Karpas-422 (cell line): ENCODE results near the gene HIBCH. TPM values are rescaled to one million over a fixed set of nuclear protein-coding genes. Genes with fewer than 3 reads are reported as not detected.

Experiments
- DNase-seq: peaks from one replicate; pipeline ENCODE4 v3.0.0-alpha.2; 2015
- H2AFZ ChIP-seq: fragments of 200-600 bp; sonication (generic); 2 replicates; pipeline ENCODE4 v1.6.1; 2014; ENCODE audit warnings: antibody characterized with exemption, low read length, mixed read lengths
- H3K27ac ChIP-seq: fragments of 200-600 bp; sonication (generic); 2 replicates; pipeline ENCODE4 v1.5.1; 2014; ENCODE audit warnings: mild to moderate bottlenecking, low read length, moderate library complexity
- H3K27me3 ChIP-seq: fragments of 200-600 bp; sonication (generic); 2 replicates; pipeline ENCODE4 v1.6.1; 2014; ENCODE audit warnings: low read length, mixed read lengths
- H3K36me3 ChIP-seq: fragments of 200-600 bp; sonication (generic); 2 replicates; pipeline ENCODE4 v1.6.1; 2014; ENCODE audit warnings: low read length, mixed read lengths; ENCODE audit not compliant: insufficient read depth
- H3K4me1 ChIP-seq: fragments of 200-600 bp; sonication (generic); 2 replicates; pipeline ENCODE4 v1.6.1; 2014; ENCODE audit warnings: mild to moderate bottlenecking, low read length, mixed read lengths
- H3K4me2 ChIP-seq: fragments of 200-600 bp; sonication (generic); 2 replicates; pipeline ENCODE4 v1.6.1; 2014; ENCODE audit warnings: low read length, low read depth, mild to moderate bottlenecking; ENCODE audit not compliant: poor library complexity, severe bottlenecking
- H3K4me3 ChIP-seq: fragments of 200-600 bp; sonication (generic); 2 replicates; pipeline ENCODE4 v1.5.1; 2014; ENCODE audit warnings: mild to moderate bottlenecking, antibody characterized with exemption, low read length, mixed read lengths
- H3K79me2 ChIP-seq: fragments of 200-600 bp; sonication (generic); 2 replicates; pipeline ENCODE4 v1.6.1; 2014; ENCODE audit warnings: mild to moderate bottlenecking, low read length, mixed read lengths
- H3K9ac ChIP-seq: fragments of 200-600 bp; sonication (generic); 2 replicates; pipeline ENCODE4 v1.6.0; 2014; ENCODE audit warnings: low read length
- H3K9me2 ChIP-seq: fragments of 200-600 bp; sonication (generic), shearing (Covaris generic); replicated peaks from 2 replicates; pipeline ENCODE4 v1.6.0; 2014; ENCODE audit warnings: mild to moderate bottlenecking, low read length, moderate library complexity; ENCODE audit not compliant: insufficient read depth
- H3K9me3 ChIP-seq: fragments of 300-700, 200-600 bp; sonication (generic); 2 replicates; pipeline ENCODE4 v1.6.1; 2014; ENCODE audit warnings: low read length, mixed read lengths
- H4K20me1 ChIP-seq: fragments of 200-600 bp; sonication (generic); 2 replicates; pipeline ENCODE4 v1.6.1; 2014; ENCODE audit warnings: mild to moderate bottlenecking, antibody characterized with exemption, low read length, low read depth; ENCODE audit not compliant: insufficient read depth
- total RNA-seq: library from RNA; depleted of rRNA; stranded (reverse); fragments of >200 nt; shearing (Covaris generic); gene quantifications from 2 replicates; pipeline ENCODE4 v1.2.3, GENCODE V29; 2014; ENCODE audit warnings: low replicate concordance

HIBCH gene
- total RNA-seq, 1 experiment from 2014 or later = 33.5 TPM

DNA sequence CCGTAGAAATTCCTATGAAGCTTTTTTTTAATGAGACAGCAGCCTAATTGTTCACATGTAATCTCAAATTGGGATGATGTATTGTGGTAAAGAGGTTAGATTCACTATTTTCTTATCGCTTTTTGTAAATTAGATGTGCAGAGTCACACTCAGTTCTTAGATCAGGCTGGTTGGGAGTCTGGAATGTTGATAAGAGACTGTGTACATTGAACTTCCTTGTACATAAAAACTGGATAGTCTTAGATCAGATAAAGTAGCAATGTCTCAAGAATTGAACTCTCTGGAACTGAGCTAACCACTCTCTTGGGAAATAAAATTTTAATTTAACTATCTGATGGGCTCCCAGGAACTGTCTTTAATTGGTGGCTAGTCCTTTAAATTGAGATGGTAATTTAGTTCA lies 149.0 kb downstream of the HIBCH start:
- no peaks in the 10 kb centered on the region for H3K79me2 ChIP-seq
- H3K9me2 ChIP-seq = no peaks in the 10 kb centered on the region
- H3K9me3 ChIP-seq = no peaks in the 10 kb centered on the region
- no peaks in the 10 kb centered on the region for H3K36me3 ChIP-seq
- no peak overlapping the region for H3K9ac ChIP-seq
- no peak for DNase-seq
- H4K20me1 ChIP-seq = no peaks in the 10 kb centered on the region
- no peak overlapping the region for H3K27ac ChIP-seq
- H3K27me3 ChIP-seq = no peaks in the 10 kb centered on the region
- no peak overlapping the region for H3K4me3 ChIP-seq
- no peaks in the 10 kb centered on the region; the same call in 1 of the 2 replicates for H3K4me1 ChIP-seq
- no peak overlapping the region for H2AFZ ChIP-seq
- no peak overlapping the region for H3K4me2 ChIP-seq

DNA sequence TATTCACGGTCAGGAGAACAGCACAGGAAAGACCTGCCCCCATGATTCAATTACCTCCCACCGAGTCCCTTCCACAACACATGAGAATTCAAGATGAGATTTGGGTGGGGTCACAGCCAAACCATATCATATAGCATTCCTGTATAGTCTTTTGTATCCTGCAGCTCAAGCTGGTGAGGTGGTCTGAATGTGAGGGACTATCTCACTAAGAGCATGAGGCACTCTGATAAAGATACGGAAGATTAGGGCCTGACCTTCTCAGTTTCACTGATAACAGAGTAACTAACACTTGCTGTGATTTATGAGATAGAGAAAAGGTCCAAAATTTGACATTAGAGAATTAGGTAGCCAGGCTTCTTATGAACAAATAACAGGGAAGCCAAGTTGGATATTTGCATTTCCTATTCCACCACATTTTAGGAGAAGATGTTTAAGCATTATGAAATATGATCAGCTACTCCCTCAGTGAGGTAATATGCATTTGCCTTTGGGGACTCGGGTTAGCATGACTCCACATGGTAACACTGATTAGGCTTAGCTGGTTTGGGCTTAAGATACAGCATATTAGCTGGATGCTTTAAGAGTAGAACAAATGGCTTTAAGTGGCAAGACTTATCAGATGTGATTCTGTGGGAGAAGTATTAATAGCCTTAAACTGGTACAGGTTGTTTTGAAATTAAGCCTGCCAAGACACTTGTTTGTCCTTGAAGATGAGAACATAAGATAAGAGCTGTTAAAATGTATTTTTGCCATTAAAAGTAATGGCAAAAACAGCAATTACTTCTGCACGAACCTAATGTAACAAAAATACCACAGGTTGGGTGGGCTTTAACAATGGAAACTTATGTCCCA lies 150.2 kb downstream of the HIBCH start:
- Histone ChIP-seq H3K9me2 (no peaks in the 10 kb centered on the region), H3K4me1 (no peaks in the 10 kb centered on the region; the same call in 1 of the 2 replicates), H3K79me2 (no peaks in the 10 kb centered on the region), H2AFZ (no peak overlapping the region), H3K36me3 (no peaks in the 10 kb centered on the region), H4K20me1 (no peaks in the 10 kb centered on the region), H3K27me3 (no peaks in the 10 kb centered on the region), H3K9me3 (no peaks in the 10 kb centered on the region), H3K27ac (no peak overlapping the region), H3K9ac (no peak overlapping the region), H3K4me3 (no peak overlapping the region), H3K4me2 (no peak overlapping the region)
- DNase-seq = no peak

DNA sequence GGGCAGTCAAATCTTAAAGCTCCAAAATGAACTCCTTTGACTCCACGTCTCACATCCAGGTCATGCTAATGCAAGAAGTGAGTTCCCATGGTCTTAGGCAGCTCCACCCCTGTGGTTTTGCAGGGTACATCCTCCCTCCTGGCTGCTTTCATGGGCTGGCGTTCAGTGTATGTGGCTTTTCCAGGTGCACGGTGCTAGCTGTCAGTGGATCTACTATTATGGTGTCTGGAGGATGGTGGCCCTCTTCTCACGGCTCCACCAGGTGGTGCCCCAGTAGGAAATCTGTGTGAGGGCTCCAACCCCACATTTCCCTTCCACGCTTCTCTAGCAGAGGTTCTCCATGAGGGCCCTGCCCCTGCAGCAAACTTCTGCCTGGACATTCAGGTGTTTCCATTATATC lies 151.9 kb downstream of the HIBCH start:
- H3K4me2 ChIP-seq = no peak overlapping the region
- no peaks in the 10 kb centered on the region for H3K79me2 ChIP-seq
- no peaks in the 10 kb centered on the region for H3K9me2 ChIP-seq
- H3K36me3 ChIP-seq = no peaks in the 10 kb centered on the region
- H3K4me1 ChIP-seq = no peaks in the 10 kb centered on the region; the same call in 1 of the 2 replicates
- DNase-seq = no peak
- H3K9me3 ChIP-seq = no peaks in the 10 kb centered on the region
- no peak overlapping the region for H3K4me3 ChIP-seq
- H3K9ac ChIP-seq = no peak overlapping the region
- no peak overlapping the region for H3K27ac ChIP-seq
- H2AFZ ChIP-seq = no peak overlapping the region
- H4K20me1 ChIP-seq = no peaks in the 10 kb centered on the region
- H3K27me3 ChIP-seq = no peaks in the 10 kb centered on the region

DNA sequence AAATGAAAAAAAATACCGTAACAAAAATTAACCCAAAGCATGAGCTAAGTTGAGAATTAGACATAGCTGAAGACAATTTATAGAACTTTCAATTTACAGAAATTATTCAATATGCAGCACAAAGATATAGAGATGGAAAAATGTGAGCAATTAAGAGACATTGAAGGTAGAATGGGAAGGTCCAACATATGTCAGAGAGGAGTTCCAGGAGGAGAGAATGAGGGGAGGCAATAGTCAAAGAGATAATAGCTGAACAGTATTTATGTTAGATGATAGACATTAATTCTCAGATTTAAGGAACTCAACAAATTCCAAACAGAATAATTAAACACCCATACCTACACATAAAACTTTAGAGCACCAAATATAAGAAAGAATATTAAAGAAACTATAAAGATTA lies 154.1 kb downstream of the HIBCH start:
- H3K27me3 ChIP-seq = no peaks in the 10 kb centered on the region
- H3K36me3 ChIP-seq = no peaks in the 10 kb centered on the region
- no peak overlapping the region for H3K9ac ChIP-seq
- H2AFZ ChIP-seq = no peak overlapping the region
- H3K79me2 ChIP-seq = no peaks in the 10 kb centered on the region
- no peak overlapping the region for H3K4me3 ChIP-seq
- H4K20me1 ChIP-seq = no peaks in the 10 kb centered on the region
- no peak overlapping the region for H3K27ac ChIP-seq
- no peaks in the 10 kb centered on the region for H3K9me3 ChIP-seq
- H3K4me2 ChIP-seq = no peak overlapping the region
- no peaks in the 10 kb centered on the region; the same call in 1 of the 2 replicates for H3K4me1 ChIP-seq
- DNase-seq = no peak
- H3K9me2 ChIP-seq = no peaks in the 10 kb centered on the region

DNA sequence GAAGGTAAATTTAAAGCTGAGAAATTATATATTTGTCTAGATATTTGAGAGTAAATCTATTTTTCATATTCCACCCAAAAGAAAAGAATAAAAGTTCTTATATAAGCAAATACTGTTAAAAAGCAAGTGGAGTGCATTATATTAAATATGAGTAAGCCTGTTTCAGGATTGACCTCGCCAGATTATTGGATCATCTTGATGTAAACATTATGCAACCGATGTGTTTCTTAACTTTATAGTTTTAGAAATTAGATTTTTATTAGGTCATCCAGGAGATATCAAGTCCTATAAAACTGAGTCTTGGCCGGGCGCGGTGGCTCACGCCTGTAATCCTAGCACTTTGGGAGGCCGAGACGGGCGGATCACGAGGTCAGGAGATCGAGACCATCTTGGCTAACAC lies 156.8 kb downstream of the HIBCH start:
- H3K9me3 ChIP-seq = no peaks in the 10 kb centered on the region
- H3K79me2 ChIP-seq = no peaks in the 10 kb centered on the region
- H3K4me2 ChIP-seq = no peak overlapping the region
- H3K4me1 ChIP-seq = peaks cover 11% of the 10 kb centered on the region
- H3K27me3 ChIP-seq = no peaks in the 10 kb centered on the region
- H3K36me3 ChIP-seq = no peaks in the 10 kb centered on the region
- DNase-seq = no peak
- no peak overlapping the region for H2AFZ ChIP-seq
- H3K9ac ChIP-seq = no peak overlapping the region
- H3K9me2 ChIP-seq = no peaks in the 10 kb centered on the region
- H3K4me3 ChIP-seq = no peak overlapping the region
- no peak overlapping the region for H3K27ac ChIP-seq
- H4K20me1 ChIP-seq = no peaks in the 10 kb centered on the region

DNA sequence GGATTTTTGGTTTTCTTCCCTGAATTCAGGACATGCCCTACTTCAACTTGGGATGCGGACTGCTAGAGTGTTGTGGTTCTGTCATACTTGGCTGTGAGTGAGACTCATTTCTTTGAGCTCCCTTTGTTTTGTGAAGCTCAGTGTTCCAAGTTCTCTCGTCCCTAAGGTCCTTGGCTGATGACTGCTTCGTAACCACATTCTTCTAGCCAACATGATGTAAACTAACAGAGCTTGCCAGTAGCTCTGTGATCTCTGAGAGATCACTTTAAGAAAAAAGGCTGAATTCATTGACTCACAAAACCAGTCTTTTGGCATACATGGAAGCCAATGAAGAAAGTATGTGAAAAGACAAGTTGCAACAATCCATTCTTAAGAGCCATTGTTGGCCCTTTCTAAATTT lies 160.2 kb downstream of the HIBCH start:
- H2AFZ ChIP-seq = peak overlapping the region; percentile 33; the same call in 1 of the 2 replicates
- H3K4me3 ChIP-seq = no peak overlapping the region
- H3K4me1 ChIP-seq = peaks cover 22% of the 10 kb centered on the region
- no peaks in the 10 kb centered on the region for H3K9me3 ChIP-seq
- H3K36me3 ChIP-seq = no peaks in the 10 kb centered on the region
- H3K9me2 ChIP-seq = no peaks in the 10 kb centered on the region; the same call in 1 of the 2 replicates
- DNase-seq = no peak
- no peak overlapping the region for H3K9ac ChIP-seq
- H3K79me2 ChIP-seq = no peaks in the 10 kb centered on the region
- no peaks in the 10 kb centered on the region for H3K27me3 ChIP-seq
- no peaks in the 10 kb centered on the region for H4K20me1 ChIP-seq
- peak overlapping the region; percentile 69; the same call in 1 of the 2 replicates for H3K27ac ChIP-seq
- H3K4me2 ChIP-seq = no peak overlapping the region

DNA sequence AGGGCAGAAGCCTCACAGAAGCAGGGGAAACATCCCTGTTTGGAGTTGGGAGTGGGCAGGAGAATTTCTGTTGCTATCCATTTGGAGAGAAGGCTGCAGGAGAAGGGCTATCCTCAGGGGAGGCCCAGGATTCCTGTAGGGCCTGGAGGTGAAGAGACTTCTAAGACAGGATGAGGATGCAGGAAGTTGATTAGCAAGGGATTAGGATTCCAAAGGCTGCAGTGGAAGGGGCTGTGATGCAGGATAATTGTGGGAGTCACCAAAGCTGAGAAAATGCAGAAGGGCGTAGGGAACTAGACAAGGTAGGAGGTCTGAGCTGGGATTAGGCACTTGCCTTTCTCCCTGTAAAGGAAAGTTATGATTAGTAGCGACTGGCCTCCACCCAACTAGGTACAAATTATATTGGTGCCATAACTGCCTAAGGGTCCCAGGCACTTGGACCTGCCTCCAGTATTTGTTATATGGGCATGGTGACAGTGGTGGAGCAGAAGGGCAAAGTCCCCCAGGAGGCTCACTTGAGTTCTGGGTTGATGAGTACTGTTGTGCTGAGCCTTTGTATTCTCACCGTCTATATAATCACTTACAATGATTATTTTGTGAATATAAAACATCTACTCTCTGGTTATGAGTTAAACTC lies 160.7 kb downstream of the HIBCH start:
- H3K9me2 ChIP-seq = no peaks in the 10 kb centered on the region; the same call in 1 of the 2 replicates
- H3K4me2 ChIP-seq = peak overlapping the region; percentile 48
- H3K9ac ChIP-seq = peak overlapping the region; percentile 47
- DNase-seq = no peak
- no peaks in the 10 kb centered on the region for H3K36me3 ChIP-seq
- no peaks in the 10 kb centered on the region for H3K9me3 ChIP-seq
- no peaks in the 10 kb centered on the region for H3K27me3 ChIP-seq
- peak overlapping the region; percentile 69 for H3K27ac ChIP-seq
- no peaks in the 10 kb centered on the region for H4K20me1 ChIP-seq
- H3K79me2 ChIP-seq = no peaks in the 10 kb centered on the region
- peak overlapping the region; percentile 80 for H2AFZ ChIP-seq
- H3K4me3 ChIP-seq = peak overlapping the region; percentile 25; the same call in 1 of the 2 replicates
- H3K4me1 ChIP-seq = peaks cover 22% of the 10 kb centered on the region
